Measurements from ENCODE around the gene MEGF8. TPM values are rescaled to one million over a fixed set of nuclear protein-coding genes. Genes with fewer than 3 reads are reported as not detected.

MEGF8 gene
- total RNA-seq, 1 experiment from 2014 or later, result 8.8 TPM

DNA sequence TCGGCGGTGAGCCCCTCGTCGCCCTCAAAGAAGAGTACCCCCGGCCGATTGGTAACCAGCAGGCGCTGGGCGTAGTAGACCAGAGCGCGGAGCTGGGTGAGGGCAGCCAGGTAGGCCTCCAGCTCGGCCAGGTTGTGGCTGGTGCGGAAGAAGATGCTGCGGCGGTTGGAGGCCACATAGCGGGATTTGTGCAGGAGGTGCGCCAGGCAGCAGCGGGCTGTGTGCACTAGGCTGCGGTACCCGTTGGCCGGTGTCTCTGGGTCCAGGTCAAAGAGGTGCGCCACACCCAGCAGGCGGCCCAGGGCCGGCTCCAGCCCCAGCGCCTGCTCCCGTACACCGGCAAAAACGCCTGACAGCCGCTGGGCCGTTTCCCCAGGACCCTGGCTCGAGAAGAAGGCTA, 84.9 kb downstream of the MEGF8 start:
- in situ Hi-C loops (cut with HindIII; ENCODE audit: low pct_unique_long_range_greater_than_20kb, low sequenced_read_pairs), result no loop called here
- no peak for DNase-seq (ENCODE audit: low read depth, low spot score)

DNA sequence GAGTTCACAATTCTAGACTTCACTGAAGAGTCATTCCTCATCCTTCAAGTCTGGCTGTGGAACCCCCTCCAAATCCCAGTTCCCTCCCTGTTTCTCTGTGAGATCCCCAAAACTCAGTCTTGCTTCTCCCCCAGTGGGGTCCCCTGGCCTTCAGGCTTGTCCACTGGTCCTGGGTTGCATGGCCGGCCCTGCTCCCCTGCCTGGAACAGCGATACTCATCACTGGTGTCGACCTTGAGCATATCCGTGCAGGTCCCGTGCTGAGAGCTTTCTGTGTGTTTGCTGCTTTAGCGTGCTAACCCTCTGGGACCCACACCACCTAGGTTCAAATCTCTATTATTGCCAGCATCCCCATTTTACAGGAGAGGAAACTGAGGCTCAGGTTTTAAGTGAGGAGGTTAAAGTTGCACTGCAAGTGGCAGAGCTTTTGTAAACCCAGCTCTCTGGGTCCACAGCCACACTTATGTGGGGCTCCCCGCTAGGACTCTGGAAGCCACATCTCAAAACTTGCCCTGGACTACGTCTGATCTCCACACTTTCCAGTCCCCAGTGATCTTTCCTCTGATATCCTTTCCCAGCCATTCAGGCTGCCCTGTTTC, 86.2 kb downstream of the MEGF8 start:
- in situ Hi-C loops (cut with HindIII; ENCODE audit: low pct_unique_long_range_greater_than_20kb, low sequenced_read_pairs), result no loop called here
- no peak for DNase-seq (ENCODE audit: low read depth, low spot score)

DNA sequence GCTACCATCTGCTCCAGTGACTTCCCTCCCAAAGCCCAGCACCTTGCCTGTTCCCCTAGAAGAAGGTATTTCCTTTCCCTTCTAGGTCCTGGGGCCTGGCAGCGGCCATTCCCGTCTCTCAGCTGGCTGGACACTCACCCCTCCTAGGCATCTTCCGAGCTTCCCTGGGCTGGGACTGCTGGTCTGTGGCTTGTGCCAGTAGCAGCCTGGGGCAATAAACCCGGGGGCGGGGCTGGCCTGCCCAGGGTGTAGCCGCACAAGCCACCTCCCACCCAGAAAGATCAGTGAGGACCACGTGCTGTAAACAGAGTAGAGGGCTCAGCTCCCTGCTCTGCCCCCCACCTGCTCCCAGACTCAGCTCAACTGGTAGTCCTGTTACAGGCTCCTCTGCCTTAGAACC, 86.8 kb downstream of the MEGF8 start:
- in situ Hi-C loops (cut with HindIII; ENCODE audit: low pct_unique_long_range_greater_than_20kb, low sequenced_read_pairs), result no loop called here
- peak; percentile 39 for DNase-seq (ENCODE audit: low read depth, low spot score)

DNA sequence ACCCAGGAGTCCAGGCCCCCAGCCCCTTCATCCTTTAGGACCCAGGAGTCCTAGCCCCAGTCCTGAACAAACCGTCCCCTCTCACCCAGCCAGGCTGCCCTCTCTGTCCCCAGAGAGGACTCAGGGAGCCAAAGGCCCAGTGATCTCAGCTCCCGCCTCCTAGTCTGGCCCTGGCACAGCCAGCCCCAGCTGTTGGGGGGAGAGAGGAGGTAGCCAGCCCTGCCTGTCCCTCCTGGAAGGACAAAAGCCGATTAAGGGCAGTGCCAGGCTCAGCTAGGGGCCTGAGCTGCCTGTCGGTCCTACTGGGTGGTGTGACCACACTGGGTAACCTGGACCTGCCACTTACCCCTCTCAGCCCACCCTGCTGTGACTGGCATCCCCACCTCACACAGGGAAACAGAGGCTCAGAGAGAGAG, 87.2 kb downstream of the MEGF8 start:
- no peak for DNase-seq (ENCODE audit: low read depth, low spot score)
- in situ Hi-C loops (cut with HindIII; ENCODE audit: low pct_unique_long_range_greater_than_20kb, low sequenced_read_pairs), result no loop called here

DNA sequence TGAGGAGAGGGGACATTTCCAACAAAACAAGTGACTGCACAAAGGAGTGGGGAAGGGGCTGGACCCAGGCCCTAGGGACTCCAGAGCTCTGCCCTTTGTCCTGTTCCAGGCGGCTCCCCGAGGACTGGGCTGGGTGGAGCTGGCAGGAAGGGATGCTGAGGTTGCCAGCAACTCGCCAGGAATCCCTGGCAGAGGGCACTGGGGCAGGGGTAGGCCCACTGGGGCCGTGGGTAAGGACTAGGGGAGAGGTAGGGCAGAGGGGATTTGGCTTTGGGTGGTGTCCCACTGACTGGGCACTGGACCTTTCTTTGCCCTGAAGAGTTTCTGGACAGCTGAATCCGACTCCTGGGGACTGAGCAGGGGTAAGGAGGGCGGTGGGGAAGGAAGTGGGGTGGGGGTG, 93.9 kb downstream of the MEGF8 start:
- in situ Hi-C loops (cut with HindIII; ENCODE audit: low pct_unique_long_range_greater_than_20kb, low sequenced_read_pairs), result no loop called here

DNA sequence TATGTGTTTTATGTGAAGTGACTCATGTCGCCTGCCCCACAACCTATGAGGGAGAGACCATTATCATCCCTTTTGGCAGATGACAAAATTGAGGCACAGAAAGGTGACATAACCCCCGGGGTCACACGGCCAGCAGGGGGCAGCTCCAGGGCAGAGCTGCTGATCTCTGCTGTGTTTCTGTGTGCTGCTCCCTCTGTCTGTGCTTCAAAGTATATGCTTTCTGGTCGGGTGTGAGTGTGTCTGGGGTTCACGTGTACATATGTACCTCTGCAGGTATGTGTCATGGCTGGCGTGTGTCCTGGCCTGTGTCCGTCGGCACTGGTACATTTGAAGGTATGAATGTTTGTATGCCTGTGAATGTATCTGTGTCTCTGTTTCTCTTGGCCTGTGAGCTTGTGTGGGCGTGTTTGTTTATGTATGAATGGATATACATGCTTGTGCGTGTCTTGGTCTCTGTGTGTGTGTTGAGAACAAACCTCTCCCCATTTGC, 94.7 kb downstream of the MEGF8 start:
- in situ Hi-C loops (cut with HindIII; ENCODE audit: low pct_unique_long_range_greater_than_20kb, low sequenced_read_pairs), result no loop called here
- DNase-seq (ENCODE audit: low read depth, low spot score), result peak; percentile 69

More for the DNA sequence above, 93.9 kb downstream of the MEGF8 start:
- no peak for DNase-seq (ENCODE audit: low read depth, low spot score)

DNA sequence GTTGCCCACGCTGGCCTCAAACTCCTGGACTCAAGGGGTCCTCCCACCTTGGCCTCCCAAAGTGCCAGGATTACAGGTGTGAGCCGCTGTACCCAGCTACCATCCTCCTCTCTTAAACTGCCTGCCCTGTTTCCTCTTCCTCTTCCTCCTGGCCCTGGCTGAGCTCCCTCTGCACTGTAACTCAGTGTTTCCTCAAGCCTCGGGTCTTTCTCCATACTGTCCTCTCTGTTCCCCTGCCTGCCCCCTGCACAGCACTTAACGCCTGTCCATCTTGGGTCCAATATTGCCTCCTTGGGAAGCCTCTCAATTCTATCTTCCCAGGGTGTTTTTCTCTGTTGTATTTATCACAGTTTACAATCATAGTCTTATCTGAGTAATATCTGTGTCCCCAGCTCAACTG, 95.7 kb downstream of the MEGF8 start:
- in situ Hi-C loops (cut with HindIII; ENCODE audit: low pct_unique_long_range_greater_than_20kb, low sequenced_read_pairs), result no loop called here
- DNase-seq (ENCODE audit: low read depth, low spot score), result no peak

DNA sequence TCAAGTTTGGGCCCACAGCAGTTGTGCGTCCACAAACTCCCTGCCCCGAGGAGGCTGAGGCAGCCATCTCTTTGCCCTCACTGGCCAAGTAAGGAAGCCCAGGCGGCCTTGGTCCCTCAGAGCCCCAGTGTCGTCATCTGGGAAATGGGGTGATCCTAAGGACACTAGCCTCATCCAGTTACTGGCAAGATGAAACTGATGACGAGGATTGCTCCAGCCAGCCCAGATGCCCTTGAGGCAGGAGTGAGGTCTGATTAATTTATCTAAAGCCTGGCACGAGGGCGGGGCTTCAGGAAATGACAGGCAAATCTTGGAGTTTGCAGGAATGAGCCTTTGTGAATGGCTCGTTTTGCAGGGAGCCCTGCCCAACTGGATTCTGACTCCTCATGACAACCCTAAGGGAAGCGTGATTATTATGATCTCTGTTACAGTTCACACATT, 96.2 kb downstream of the MEGF8 start:
- peak; percentile 35 for DNase-seq (ENCODE audit: low read depth, low spot score)
- in situ Hi-C loops (cut with HindIII; ENCODE audit: low pct_unique_long_range_greater_than_20kb, low sequenced_read_pairs), result no loop called here

DNA sequence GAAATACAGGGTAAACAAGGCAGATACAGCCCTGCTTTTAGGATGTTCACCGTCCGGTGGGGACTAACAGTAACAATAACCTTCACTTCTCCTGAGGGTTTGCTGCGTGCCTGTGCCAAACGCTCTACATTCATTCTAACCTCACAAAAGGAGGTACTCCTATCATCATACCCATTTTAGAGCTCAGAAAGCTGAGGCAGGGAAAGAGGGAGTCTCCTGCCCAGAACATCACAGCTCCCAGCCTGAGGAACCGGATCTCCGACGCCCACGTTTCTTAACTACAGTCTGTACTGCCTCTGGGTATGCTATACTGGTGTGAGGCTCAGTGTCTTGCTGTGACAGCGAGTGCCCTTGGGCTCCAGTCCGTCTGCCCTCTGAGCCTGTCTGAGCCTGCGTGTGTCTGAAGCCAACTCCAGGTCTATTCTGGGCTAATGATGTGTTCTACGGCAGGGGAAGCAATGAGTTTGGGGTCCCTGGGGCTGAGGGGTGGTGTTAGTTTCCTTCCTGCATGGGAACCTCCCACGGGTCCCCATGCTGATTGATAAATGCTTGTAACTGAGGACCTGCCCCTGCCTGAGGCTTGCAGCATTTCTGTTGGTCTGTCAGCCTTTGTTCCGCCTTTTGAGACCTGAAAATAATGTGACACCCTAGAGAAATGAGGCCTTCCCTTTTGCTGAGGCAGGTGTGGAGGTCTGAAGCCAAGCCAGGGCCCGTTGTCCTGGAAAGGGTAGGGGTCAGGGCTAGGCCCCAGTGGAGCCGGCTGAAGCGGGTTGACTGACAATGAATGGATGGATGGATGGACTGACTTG, 96.9 kb downstream of the MEGF8 start:
- in situ Hi-C loops (cut with HindIII; ENCODE audit: low pct_unique_long_range_greater_than_20kb, low sequenced_read_pairs), result no loop called here

DNA sequence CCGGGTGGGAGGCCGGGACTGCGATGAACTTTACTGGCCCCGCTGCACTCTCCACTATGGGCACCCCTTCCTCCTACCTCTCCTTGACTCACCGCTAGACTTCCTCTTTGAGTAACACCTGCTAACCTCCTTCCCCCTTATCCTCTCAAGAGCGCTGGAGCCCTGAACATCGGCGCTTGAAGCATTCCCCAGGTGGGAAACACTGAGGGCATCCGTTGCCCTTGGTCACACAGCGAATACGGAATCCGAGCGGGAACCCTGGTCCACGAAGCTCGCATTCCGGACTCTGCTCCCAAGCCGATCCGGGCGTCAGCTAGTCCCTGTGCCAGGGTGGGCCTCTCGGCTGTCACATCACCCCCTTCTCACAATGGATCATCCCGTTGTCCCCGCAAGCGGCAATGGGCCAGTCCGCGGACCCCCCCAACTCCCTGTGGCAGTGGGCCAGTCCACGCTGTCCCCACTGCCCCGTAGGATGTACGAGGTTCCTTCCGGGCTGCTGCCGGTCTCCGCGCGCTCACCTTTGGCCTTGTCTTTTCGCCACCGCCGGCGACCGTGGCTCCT, 97.5 kb downstream of the MEGF8 start:
- in situ Hi-C loops (cut with HindIII; ENCODE audit: low pct_unique_long_range_greater_than_20kb, low sequenced_read_pairs), result no loop called here

More for the DNA sequence above, 96.9 kb downstream of the MEGF8 start:
- no peak for DNase-seq (ENCODE audit: low read depth, low spot score)

DNA sequence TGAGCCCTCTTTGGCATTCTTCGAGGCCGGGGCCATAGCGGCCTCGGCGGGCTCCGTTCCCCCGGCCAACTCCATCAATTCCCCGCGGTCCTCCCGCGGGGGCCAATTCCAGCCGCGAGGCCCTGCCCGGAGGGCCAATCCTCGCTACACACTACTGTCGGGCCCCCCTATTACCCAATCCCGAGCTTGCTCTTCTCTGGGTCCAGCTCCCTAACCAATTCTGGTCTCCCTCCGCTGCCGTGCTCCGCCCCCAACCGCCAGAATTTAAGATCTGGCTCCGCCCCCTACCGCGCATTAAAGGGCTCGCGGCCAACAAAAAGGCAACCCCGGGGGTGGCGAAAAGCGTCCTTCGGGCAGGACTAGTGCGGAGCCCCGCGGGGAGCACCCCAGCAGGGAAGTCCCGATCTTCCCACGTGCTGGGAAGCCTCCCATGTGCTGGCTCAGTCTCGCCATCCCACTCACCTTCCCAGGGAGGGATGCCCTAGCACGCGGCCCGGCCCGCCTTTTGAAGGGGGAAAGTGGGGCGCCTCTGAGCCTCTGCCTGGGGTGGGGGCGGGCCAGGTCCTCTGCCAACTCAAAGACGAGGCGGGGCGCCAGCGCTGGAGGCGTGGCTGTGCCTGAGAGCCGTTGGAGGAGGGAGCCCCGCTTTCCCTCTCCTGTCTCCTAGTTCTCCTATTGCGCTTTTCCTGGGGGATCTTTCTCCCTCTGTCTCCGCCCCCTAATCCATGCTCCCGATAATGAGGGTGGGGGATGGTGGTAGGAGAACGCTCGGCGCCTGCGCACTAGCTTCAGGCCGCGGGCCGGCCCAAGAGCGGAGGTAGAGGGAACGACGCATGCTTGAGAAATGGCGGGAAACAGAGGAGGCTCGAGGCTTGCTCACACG, 98.3 kb downstream of the MEGF8 start:
- no peak for DNase-seq (ENCODE audit: low read depth, low spot score)
- in situ Hi-C loops (cut with HindIII; ENCODE audit: low pct_unique_long_range_greater_than_20kb, low sequenced_read_pairs), result no loop called here

More for the DNA sequence above, 97.5 kb downstream of the MEGF8 start:
- no peak for DNase-seq (ENCODE audit: low read depth, low spot score)

DNA sequence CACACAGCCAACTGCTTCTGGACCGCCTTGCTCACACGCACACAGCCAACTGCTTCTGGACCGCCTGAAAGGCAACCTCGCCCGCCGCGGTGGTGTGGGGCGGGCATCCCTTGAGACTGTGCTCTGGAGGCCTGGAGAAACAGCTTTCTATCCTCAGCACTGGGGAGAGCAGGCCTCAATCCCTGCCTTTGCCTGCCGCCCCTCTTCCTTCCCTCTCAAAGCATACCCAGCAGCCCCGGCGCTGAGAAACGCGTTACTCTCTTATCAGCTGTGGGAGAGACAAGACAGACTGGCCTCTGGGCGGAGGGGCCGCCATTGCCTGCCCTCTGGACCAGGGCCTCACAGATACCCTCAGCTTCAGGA, 98.9 kb downstream of the MEGF8 start:
- in situ Hi-C loops (cut with HindIII; ENCODE audit: low pct_unique_long_range_greater_than_20kb, low sequenced_read_pairs), result no loop called here
- no peak for DNase-seq (ENCODE audit: low read depth, low spot score)

DNA sequence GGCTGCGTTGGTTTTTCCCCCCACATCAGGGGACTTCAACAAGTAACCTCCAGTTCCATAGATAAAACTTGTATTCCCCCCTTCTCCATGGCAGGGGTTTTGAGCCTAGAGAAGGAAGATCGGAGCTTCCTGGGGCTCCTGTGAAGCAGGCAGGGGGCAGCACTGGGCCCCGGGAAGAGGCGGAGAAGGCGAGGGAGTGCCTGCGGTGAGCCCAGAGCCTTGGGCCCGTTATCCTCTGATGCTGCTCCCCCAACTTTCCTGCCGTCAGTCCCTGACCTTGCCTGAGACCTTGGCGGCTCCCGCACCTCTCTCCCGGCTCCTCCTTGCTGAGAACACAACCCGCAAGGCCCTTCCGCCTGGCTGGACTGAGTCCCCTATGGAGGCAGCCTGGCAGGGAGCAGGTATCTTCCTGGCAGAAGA, 99.3 kb downstream of the MEGF8 start:
- no peak for DNase-seq (ENCODE audit: low read depth, low spot score)
- in situ Hi-C loops (cut with HindIII; ENCODE audit: low pct_unique_long_range_greater_than_20kb, low sequenced_read_pairs), result no loop called here

DNA sequence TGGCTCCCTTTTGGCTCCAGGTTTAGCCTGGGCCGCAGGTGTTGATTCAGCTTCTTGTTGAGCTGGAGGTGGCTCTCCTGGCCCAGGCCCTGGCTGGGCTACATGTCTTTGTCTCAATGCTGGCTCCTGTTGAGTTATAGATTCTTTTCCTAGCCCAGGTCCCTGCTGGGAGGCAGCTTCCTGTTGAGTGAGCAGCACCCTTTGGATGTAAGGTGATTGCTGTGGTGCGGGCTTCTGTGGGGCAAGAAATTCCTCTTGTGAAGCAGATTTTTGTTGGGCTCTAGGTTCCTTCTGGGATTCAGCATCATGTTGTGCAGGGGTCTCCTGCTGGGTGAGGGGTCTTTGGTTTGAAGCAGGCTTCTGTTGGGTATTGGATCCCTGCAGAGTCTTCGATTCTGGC, 101.2 kb downstream of the MEGF8 start:
- no peak for DNase-seq (ENCODE audit: low read depth, low spot score)
- in situ Hi-C loops (cut with HindIII; ENCODE audit: low pct_unique_long_range_greater_than_20kb, low sequenced_read_pairs), result no loop called here

DNA sequence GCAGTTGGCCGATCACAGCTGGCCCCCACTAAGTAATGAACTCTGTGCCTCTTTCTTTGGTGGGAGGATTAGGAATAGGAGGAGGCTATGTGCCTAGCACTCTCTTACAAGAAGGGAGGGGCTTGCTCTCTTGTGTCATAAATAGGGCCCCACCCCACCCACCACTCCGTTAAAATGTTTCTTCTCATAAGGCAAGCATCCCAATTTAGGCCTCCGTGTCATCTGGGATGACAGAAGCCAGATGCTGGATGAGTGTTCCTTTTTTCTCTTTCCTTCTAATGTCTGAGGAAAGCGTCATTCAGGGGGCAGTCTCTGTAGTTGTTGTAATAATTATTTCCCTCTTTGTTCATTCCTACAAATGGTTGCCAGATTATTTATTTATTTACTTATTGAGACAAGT, 101.9 kb downstream of the MEGF8 start, which contains the start of gene LIPE:
TSS of gene LIPE (minus strand) at position 76 of the 400 bp plus-strand sequence. CDS start 239 bp downstream, outside the sequence.
- in situ Hi-C loops (cut with HindIII; ENCODE audit: low pct_unique_long_range_greater_than_20kb, low sequenced_read_pairs), result no loop called here

More for the DNA sequence above, 101.9 kb downstream of the MEGF8 start, which contains the start of gene LIPE:
- DNase-seq (ENCODE audit: low read depth, low spot score), result no peak

Measured in SK-MEL-5 (cell line).